GM08714 (cell line): ENCODE measurements around the gene NR2F1-AS1.

Source experiments
- H3K4me3 ChIP-seq: fragments of 200-500 bp; sonication (Bioruptor generic); 2 replicates; pipeline ENCODE4 v1.5.1; 2014; ENCODE audit warnings: mild to moderate bottlenecking, low read length, inconsistent platforms
- ZNF274 ChIP-seq: IDR thresholded peaks from 2 replicates; pipeline ENCODE4 v1.6.1; 2012; ENCODE audit warnings: mild to moderate bottlenecking, low read depth, low read length

Gene NR2F1-AS1

GRCh38 chr5:93587597-93588351 lies 6.8 kb upstream of the NR2F1-AS1 start:
- H3K4me3 ChIP-seq: no peak overlapping the region
- TF ChIP-seq ZNF274: no peak

GRCh38 chr5:93586736-93587596 lies 5.9 kb upstream of the NR2F1-AS1 start:
- TF ChIP-seq ZNF274: no peak
- H3K4me3 ChIP-seq: no peak overlapping the region; the same call in 1 of the 2 replicates

GRCh38 chr5:93585767-93586385 lies 4.9 kb upstream of the NR2F1-AS1 start:
- no peak for TF ChIP-seq ZNF274
- H3K4me3 ChIP-seq: peak overlapping the region; percentile 9; the same call in 1 of the 2 replicates

GRCh38 chr5:93585041-93585766 lies 4.2 kb upstream of the NR2F1-AS1 start:
- no peak for TF ChIP-seq ZNF274
- peak overlapping the region; percentile 54 for H3K4me3 ChIP-seq

GRCh38 chr5:93584596-93585040 lies 3.6 kb upstream of the NR2F1-AS1 start:
- TF ChIP-seq ZNF274: no peak
- peak overlapping the region; percentile 54 for H3K4me3 ChIP-seq

GRCh38 chr5:93583768-93584595 lies 3.0 kb upstream of the NR2F1-AS1 start:
- peak overlapping the region; percentile 54 for H3K4me3 ChIP-seq
- TF ChIP-seq ZNF274: no peak

GRCh38 chr5:93583439-93583767 lies 2.4 kb upstream of the NR2F1-AS1 start:
- peak overlapping the region; percentile 54; the same call in 1 of the 2 replicates for H3K4me3 ChIP-seq
- TF ChIP-seq ZNF274: no peak

GRCh38 chr5:93582677-93583438 lies 1.8 kb upstream of the NR2F1-AS1 start, which contains the start of gene NR2F1:
Gene NR2F1, plus strand, starts transcription at chr5:93583222. Its CDS starts 1,802 bp downstream, at chr5:93585024.
- no peak for TF ChIP-seq ZNF274
- H3K4me3 ChIP-seq: peak within 1 kb of the TSS; percentile 54

- TF ChIP-seq ZNF274: no peak
- peak overlapping the region; percentile 58 for H3K4me3 ChIP-seq
These were observed 1.1 kb upstream of the NR2F1-AS1 start for GRCh38 chr5:93582167-93582462.

- peak overlapping the region; percentile 58 for H3K4me3 ChIP-seq
- no peak for TF ChIP-seq ZNF274
These were observed 724 bp downstream of the NR2F1-AS1 start for GRCh38 chr5:93580063-93580926.

- peak overlapping the region; percentile 58; the same call in 1 of the 2 replicates for H3K4me3 ChIP-seq
- TF ChIP-seq ZNF274: no peak
These were observed 1.3 kb downstream of the NR2F1-AS1 start for GRCh38 chr5:93579692-93580062.
